Endothelial cell of umbilical vein (primary cell): ENCODE measurements around the gene BTK. TPM values are rescaled to one million over a fixed set of nuclear protein-coding genes. Genes with fewer than 3 reads are reported as not detected.

Source experiments
- BruUV-seq: library from RNA; stranded (reverse); fragments of 400-500 nt; replicated peaks from 2 replicates; lab custom pipeline; 2021; lab: Mats Ljungman, UMichigan
- CTCF ChIA-PET: fragments of 300-600, 350-600 bp; sonication (Branson Sonifier 250); formaldehyde crosslinking; loops from one replicate; lab custom pipeline; 2021; ENCODE audit warnings: antibody characterized with exemption, inconsistent platforms; lab: Charles Lee
- POLR2A ChIA-PET: fragments of 300-600, 350-600 bp; sonication (Branson Sonifier 250); formaldehyde crosslinking; loops from one replicate; lab custom pipeline; 2021; ENCODE audit warnings: antibody characterized with exemption, inconsistent platforms; lab: Charles Lee
- DNase-seq: peaks from one replicate; pipeline ENCODE4 v3.0.0-alpha.2; 2011; ENCODE audit warnings: low read depth, low spot score
- FAIRE-seq: peaks from 2 replicates; lab custom pipeline; 2011; peaks lifted over from hg19 to GRCh38; lab: Jason Lieb, UNC
- H2AFZ ChIP-seq: 2 replicates; pipeline ENCODE4 v1.6.0; 2012; ENCODE audit warnings: low read depth, low read length, control low read depth, inconsistent platforms
- H3K27ac ChIP-seq: 2 replicates; pipeline ENCODE4 v1.5.1; 2011; ENCODE audit warnings: low read depth, mild to moderate bottlenecking, control low read depth, low read length, moderate library complexity; ENCODE audit not compliant: insufficient read depth
- H3K27me3 ChIP-seq, 2 experiments: 2 replicates each; pipeline versions ENCODE4 v1.6.0 to v1.6.1; 2011; ENCODE audit warnings: low read length in 2 of 2, mixed read lengths in 1 of 2; ENCODE audit not compliant: control insufficient read depth in 2 of 2, insufficient read depth in 2 of 2
- H3K36me3 ChIP-seq, 2 experiments: 2 replicates in 1 of 2; 3 replicates in 1 of 2; pipeline ENCODE4 v1.5.1; 2011; ENCODE audit warnings: low read length in 2 of 2, mild to moderate bottlenecking in 1 of 2, moderate library complexity in 1 of 2; ENCODE audit not compliant: control insufficient read depth in 2 of 2, insufficient read depth in 2 of 2; ENCODE audit errors: extremely low read depth in 1 of 2
- H3K4me1 ChIP-seq: 3 replicates; pipeline ENCODE4 v1.5.1; 2011; ENCODE audit warnings: mild to moderate bottlenecking, low read length; ENCODE audit not compliant: control insufficient read depth, insufficient read depth; ENCODE audit errors: extremely low read depth
- H3K4me2 ChIP-seq: 2 replicates; pipeline ENCODE4 v1.6.1; 2011; ENCODE audit warnings: low read length, control low read depth, mixed read lengths; ENCODE audit not compliant: insufficient read depth
- H3K4me3 ChIP-seq, 3 experiments: fragments of 200-600 bp in 1 of 3; sonication (generic), shearing (Covaris generic) in 1 of 3; replicated peaks in 1 of 3; 2 replicates each; pipeline ENCODE4 v1.5.1; 2011 to 2016; ENCODE audit warnings: control low read depth in 3 of 3, low read length in 3 of 3, mild to moderate bottlenecking in 2 of 3, inconsistent platforms in 1 of 3, low read depth in 1 of 3, moderate library complexity in 1 of 3; ENCODE audit not compliant: insufficient read depth in 1 of 3
- H3K79me2 ChIP-seq: 2 replicates; pipeline ENCODE4 v1.6.0; 2012; ENCODE audit warnings: low read length, inconsistent platforms; ENCODE audit not compliant: control insufficient read depth, insufficient read depth
- H3K9ac ChIP-seq: replicated peaks from 2 replicates; pipeline ENCODE3; 2011; ENCODE audit warnings: low read length, control low read depth; ENCODE audit not compliant: insufficient read depth; ENCODE audit errors: extremely low read depth
- H3K9me1 ChIP-seq: replicated peaks from 3 replicates; pipeline ENCODE4 v1.6.0; 2011; ENCODE audit warnings: mild to moderate bottlenecking, low read length; ENCODE audit not compliant: control insufficient read depth, insufficient read depth; ENCODE audit errors: extremely low read depth
- H3K9me3 ChIP-seq: replicated peaks from 2 replicates; pipeline ENCODE4 v1.5.1; 2012; ENCODE audit warnings: low read length, inconsistent platforms; ENCODE audit not compliant: control insufficient read depth, insufficient read depth
- H4K20me1 ChIP-seq: replicated peaks from 2 replicates; pipeline ENCODE3; 2011; ENCODE audit warnings: mild to moderate bottlenecking, low read length; ENCODE audit not compliant: control insufficient read depth, insufficient read depth; ENCODE audit errors: extremely low read depth
- EZH2 ChIP-seq: IDR thresholded peaks from 2 replicates; pipeline ENCODE4 v1.6.1; 2012; ENCODE audit warnings: borderline replicate concordance, low read depth, mild to moderate bottlenecking, moderate library complexity, low read length, inconsistent platforms; ENCODE audit not compliant: severe bottlenecking
- FOS ChIP-seq: IDR thresholded peaks from 2 replicates; pipeline ENCODE4 v1.6.1; 2011; ENCODE audit warnings: mild to moderate bottlenecking, low read length, moderate library complexity, borderline replicate concordance; ENCODE audit not compliant: insufficient read depth
- GATA2 ChIP-seq: IDR thresholded peaks from 2 replicates; pipeline ENCODE4 v1.7.0; 2011; ENCODE audit warnings: low read depth, mild to moderate bottlenecking, moderate library complexity, mixed read lengths, low read length; ENCODE audit not compliant: insufficient read length, insufficient read depth
- JUN ChIP-seq: IDR thresholded peaks from 2 replicates; pipeline ENCODE4 v1.6.1; 2011; ENCODE audit warnings: borderline replicate concordance, low read depth; ENCODE audit not compliant: insufficient read length, insufficient read depth
- MYC ChIP-seq: IDR thresholded peaks from one replicate; pipeline ENCODE4 v1.6.1; 2011; ENCODE audit warnings: mild to moderate bottlenecking, low read depth, low read length
- POLR2A ChIP-seq: IDR thresholded peaks from 2 replicates; pipeline ENCODE4 v1.6.1; 2012; ENCODE audit warnings: low read depth, mild to moderate bottlenecking, control low read depth, low read length
- POLR2AphosphoS5 ChIP-seq: IDR thresholded peaks from 2 replicates; pipeline ENCODE4 v1.6.1; 2012; ENCODE audit warnings: low read depth, mild to moderate bottlenecking, control low read depth, low read length, moderate library complexity; ENCODE audit not compliant: insufficient read depth
- dilution Hi-C: fragments of 300-500 bp; cut with MboI; formaldehyde crosslinking; loops from one replicate; pipeline ENCODE4 v1.15.0; 2019; ENCODE audit warnings: low sequenced_read_pairs; ENCODE audit not compliant: extremely low pct_ligation_motif_present
- intact Hi-C: fragments of 100-400 bp; cut with micrococcal nuclease; formaldehyde crosslinking; loops from one replicate; pipeline ENCODE4 v1.10.0; 2022
- polyA plus RNA-seq, 4 experiments: library from polyadenylated mRNA; depleted of rRNA in 3 of 4; stranded (reverse) in 3 of 4; unstranded in 1 of 4; fragments of >200 nt; gene quantifications; 2 replicates each; pipeline versions ENCODE4 v1.2.1 to v1.2.3, GENCODE V29; 2011 to 2012; ENCODE audit warnings: missing spikeins in 1 of 4
- total RNA-seq: library from RNA; stranded (reverse); gene quantifications from 2 replicates; pipeline ENCODE4 v1.2.3, GENCODE V29; 2021
- TF ChIP-seq, protein P1 (sequence below): IDR thresholded peaks from 2 replicates; pipeline ENCODE4 v1.6.1; 2011; ENCODE audit not compliant: insufficient read depth, insufficient read length
- TF ChIP-seq, protein P2 (sequence below), 2 donors: IDR thresholded peaks; 1 replicate in 1 of 2; 2 replicates in 1 of 2; pipeline ENCODE4 v1.5.1; 2011; ENCODE audit warnings: low read length in 2 of 2, mild to moderate bottlenecking in 2 of 2, moderate library complexity in 2 of 2, control low read depth in 1 of 2, inconsistent platforms in 1 of 2, low read depth in 1 of 2; ENCODE audit not compliant: insufficient read depth in 1 of 2; ENCODE audit errors: extremely low read depth in 1 of 2

Gene BTK
- total and polyA plus RNA-seq, 2 donors (not counting 3 experiments of a cell fraction or from before 2014, with no cell fraction given) = 0.11 to 0.13 TPM

DNA sequence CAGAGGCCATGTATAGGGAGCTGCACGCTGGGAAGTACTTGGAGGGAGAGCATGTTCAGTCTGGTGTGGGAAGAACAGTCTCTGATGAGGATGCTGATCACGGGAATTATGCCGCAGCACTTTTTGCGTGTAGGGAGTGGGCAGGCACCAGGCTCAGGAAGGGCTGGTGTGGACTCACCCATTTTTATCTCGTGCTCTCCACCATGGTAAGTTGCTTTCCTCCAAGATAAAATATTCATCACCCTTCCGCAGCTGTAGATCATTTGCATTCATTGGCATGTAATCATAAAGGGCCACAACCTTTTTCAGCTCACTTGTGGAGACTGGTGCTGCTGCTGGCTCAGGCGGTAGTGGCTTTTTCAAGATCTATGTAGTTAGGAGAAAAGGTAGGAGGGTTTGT, 25.6 kb downstream of the BTK start:
- H3K9ac ChIP-seq = no peak overlapping the region
- no TSS peak for BruUV-seq
- H3K4me3 ChIP-seq = no peak overlapping the region
- H3K4me2 ChIP-seq = no peak overlapping the region
- no peaks in the 10 kb centered on the region for H3K4me1 ChIP-seq
- H3K9me3 ChIP-seq = no peaks in the 10 kb centered on the region
- H4K20me1 ChIP-seq = no peaks in the 10 kb centered on the region
- H3K9me1 ChIP-seq = no peaks in the 10 kb centered on the region
- no peak for FAIRE-seq
- no peak overlapping the region for H2AFZ ChIP-seq
- no peak overlapping the region for H3K27ac ChIP-seq
- H3K27me3 ChIP-seq = no peaks in the 10 kb centered on the region
- dilution Hi-C loops = no loop called here
- no peak for TF ChIP-seq JUN
- TF ChIP-seq POLR2A = no peak
- TF ChIP-seq MYC = no peak
- TF ChIP-seq, protein P1, sequence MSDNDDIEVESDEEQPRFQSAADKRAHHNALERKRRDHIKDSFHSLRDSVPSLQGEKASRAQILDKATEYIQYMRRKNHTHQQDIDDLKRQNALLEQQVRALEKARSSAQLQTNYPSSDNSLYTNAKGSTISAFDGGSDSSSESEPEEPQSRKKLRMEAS = no peak
- TF ChIP-seq GATA2 = no peak
- no peak for TF ChIP-seq FOS
- TF ChIP-seq POLR2AphosphoS5 = no peak
- TF ChIP-seq, protein P2, sequence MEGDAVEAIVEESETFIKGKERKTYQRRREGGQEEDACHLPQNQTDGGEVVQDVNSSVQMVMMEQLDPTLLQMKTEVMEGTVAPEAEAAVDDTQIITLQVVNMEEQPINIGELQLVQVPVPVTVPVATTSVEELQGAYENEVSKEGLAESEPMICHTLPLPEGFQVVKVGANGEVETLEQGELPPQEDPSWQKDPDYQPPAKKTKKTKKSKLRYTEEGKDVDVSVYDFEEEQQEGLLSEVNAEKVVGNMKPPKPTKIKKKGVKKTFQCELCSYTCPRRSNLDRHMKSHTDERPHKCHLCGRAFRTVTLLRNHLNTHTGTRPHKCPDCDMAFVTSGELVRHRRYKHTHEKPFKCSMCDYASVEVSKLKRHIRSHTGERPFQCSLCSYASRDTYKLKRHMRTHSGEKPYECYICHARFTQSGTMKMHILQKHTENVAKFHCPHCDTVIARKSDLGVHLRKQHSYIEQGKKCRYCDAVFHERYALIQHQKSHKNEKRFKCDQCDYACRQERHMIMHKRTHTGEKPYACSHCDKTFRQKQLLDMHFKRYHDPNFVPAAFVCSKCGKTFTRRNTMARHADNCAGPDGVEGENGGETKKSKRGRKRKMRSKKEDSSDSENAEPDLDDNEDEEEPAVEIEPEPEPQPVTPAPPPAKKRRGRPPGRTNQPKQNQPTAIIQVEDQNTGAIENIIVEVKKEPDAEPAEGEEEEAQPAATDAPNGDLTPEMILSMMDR (IDR thresholded peaks at IDR 0.05; ENCODE audit: extremely low read depth in 1 of 2, insufficient read depth in 1 of 2, low read depth in 1 of 2, low read length in 2 of 2) = no peak
- TF ChIP-seq EZH2 = no peak
- no peak for DNase-seq
- CTCF ChIA-PET = no interaction called here
- no peaks in the 10 kb centered on the region for H3K36me3 ChIP-seq
- POLR2A ChIA-PET = no interaction called here
- no peaks in the 10 kb centered on the region for H3K79me2 ChIP-seq
- intact Hi-C loops = no loop called here
